Activated CD4-positive, alpha-beta T cell treated with anti-CD3 and anti-CD28 coated beads, Interleukin-2, amount 10 ng/mL, durations not matched to agents 7 days and 5 days (primary cell): ENCODE data around the gene MORF4L2. TPM values are rescaled to one million over a fixed set of nuclear protein-coding genes. Genes with fewer than 3 reads are reported as not detected.
A peak's percentile ranks its signal among the peaks of the same experiment; 100 is the strongest.

Experiments
- CTCF ChIA-PET: fragments of 350-600 bp; sonication (Branson Sonifier 250); formaldehyde crosslinking; loops from one replicate; lab custom pipeline; 2021; ENCODE audit warnings: antibody characterized with exemption; lab: Charles Lee
- POLR2A ChIA-PET: fragments of 350-600 bp; sonication (Branson Sonifier 250); formaldehyde crosslinking; loops from one replicate; lab custom pipeline; 2021; ENCODE audit warnings: antibody characterized with exemption; lab: Charles Lee
- DNase-seq: peaks from one replicate; pipeline ENCODE4 v3.0.0-alpha.2; 2020
- H3K27ac Mint-ChIP-seq: one replicate; pipeline ENCODE4 v1.8.0; 2021; ENCODE audit warnings: mild to moderate bottlenecking, moderate library complexity, mixed read lengths
- H3K27me3 Mint-ChIP-seq: one replicate; pipeline ENCODE4 v1.8.0; 2021; ENCODE audit warnings: mixed read lengths
- H3K36me3 Mint-ChIP-seq: one replicate; pipeline ENCODE4 v1.8.0; 2021; ENCODE audit warnings: low read depth, mixed read lengths
- H3K4me1 Mint-ChIP-seq: one replicate; pipeline ENCODE4 v1.8.0; 2021; ENCODE audit warnings: mixed read lengths
- H3K4me3 Mint-ChIP-seq: one replicate; pipeline ENCODE4 v1.8.0; 2021; ENCODE audit warnings: mild to moderate bottlenecking, moderate library complexity, mixed read lengths
- H3K9me3 Mint-ChIP-seq: one replicate; pipeline ENCODE4 v1.8.0; 2021; ENCODE audit warnings: mixed read lengths
- total RNA-seq, 2 experiments: library from RNA; stranded (reverse); gene quantifications; one replicate each; pipeline ENCODE4 v1.2.3, GENCODE V29; 2021

Gene MORF4L2
- total RNA-seq, 2 experiments from 2014 or later = 122 to 126 TPM

DNA sequence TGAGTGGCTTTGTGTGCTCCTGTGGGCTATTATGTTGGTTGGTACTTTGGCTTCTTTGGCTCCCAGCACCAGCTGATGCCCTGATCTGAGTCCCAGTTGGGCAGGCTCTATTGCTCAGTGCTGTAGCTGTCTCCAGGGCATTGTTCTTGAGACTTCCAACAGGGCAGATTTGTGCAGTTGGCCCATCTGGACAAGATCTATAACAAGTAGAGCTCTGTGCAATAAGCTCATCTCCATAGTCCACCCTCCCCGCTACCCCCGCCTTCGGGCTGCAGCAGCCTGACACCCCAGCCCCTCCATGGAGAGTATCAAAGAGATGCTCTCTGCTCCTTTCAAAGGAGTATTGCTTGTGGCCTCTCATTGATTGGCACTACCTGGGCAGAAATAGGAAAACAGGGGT is 18.4 kb upstream of the MORF4L2 start:
- no peak overlapping the region for H3K4me3 Mint-ChIP-seq
- no peaks in the 10 kb centered on the region for H3K9me3 Mint-ChIP-seq
- H3K27ac Mint-ChIP-seq = no peak overlapping the region
- H3K4me1 Mint-ChIP-seq = no peaks in the 10 kb centered on the region
- no peaks in the 10 kb centered on the region for H3K27me3 Mint-ChIP-seq
- CTCF ChIA-PET = no interaction called here
- no peaks in the 10 kb centered on the region for H3K36me3 Mint-ChIP-seq
- POLR2A ChIA-PET = no interaction called here
- DNase-seq = no peak

GRCh38 chrX:103699243-103699642 is 12.7 kb upstream of the MORF4L2 start:
- ChIA-PET CTCF (no interaction called here), POLR2A (no interaction called here)
- Mint-ChIP-seq H3K4me1 (no peaks in the 10 kb centered on the region), H3K27me3 (no peaks in the 10 kb centered on the region), H3K27ac (no peak overlapping the region), H3K36me3 (no peaks in the 10 kb centered on the region), H3K9me3 (no peaks in the 10 kb centered on the region), H3K4me3 (no peak overlapping the region)
- no peak for DNase-seq

DNA sequence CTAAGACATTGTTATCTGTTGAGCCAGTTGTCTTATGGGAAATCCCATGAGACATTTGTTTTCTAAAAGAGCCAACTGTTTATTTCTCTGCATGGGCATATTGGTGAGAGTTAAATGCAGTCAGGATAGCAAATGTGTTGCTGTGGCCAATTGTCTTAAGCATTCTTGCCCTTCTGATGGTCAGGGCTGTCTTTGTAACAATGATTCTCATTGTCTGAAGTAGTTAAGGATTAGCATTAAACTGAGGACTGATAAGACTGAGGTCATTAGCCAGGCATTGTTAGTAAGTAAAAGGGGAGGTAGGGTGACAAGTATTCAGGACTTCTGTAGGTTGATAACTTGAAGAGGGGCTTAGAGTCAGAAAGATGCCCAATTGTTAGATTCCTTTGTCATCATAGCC is 11.2 kb upstream of the MORF4L2 start:
- CTCF ChIA-PET = no interaction called here
- Mint-ChIP-seq H3K36me3 (no peaks in the 10 kb centered on the region), H3K4me1 (no peaks in the 10 kb centered on the region), H3K9me3 (no peaks in the 10 kb centered on the region), H3K27ac (no peak overlapping the region), H3K4me3 (no peak overlapping the region), H3K27me3 (no peaks in the 10 kb centered on the region)
- no peak for DNase-seq
- POLR2A ChIA-PET = no interaction called here

DNA sequence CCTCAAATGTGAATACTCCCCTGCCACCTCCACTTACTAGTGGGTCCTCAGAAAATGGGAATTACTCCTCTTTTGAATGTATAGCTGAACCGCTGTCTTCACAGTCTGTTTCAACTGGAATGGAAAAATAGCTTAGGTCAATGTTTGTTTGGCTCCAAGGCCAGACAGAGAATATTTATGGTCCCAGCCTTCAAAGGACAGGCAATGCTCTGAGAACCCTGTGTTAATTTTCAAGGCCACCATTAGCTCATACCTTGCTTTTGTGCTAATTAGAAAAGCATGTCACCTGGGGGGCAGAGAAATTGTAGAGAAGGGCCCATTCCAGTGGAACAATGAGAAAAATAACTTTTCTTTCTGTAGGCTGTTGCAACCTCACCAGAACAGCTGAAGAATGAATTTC is 4.6 kb upstream of the MORF4L2 start:
- CTCF ChIA-PET = interaction anchor here (2.0 kb wide), 1 partner anchor 12 kb away, joined by 5 read pairs; no protein-coding TSS in a partner anchor
- no peaks in the 10 kb centered on the region for H3K27me3 Mint-ChIP-seq

GRCh38 chrX:103688946-103689345 is 2.4 kb upstream of the MORF4L2 start:
- H3K9me3 Mint-ChIP-seq = no peaks in the 10 kb centered on the region
- POLR2A ChIA-PET = no interaction called here
- peaks cover 5% of the 10 kb centered on the region for H3K4me1 Mint-ChIP-seq
- CTCF ChIA-PET = no interaction called here
- DNase-seq = no peak
- no peaks in the 10 kb centered on the region for H3K27me3 Mint-ChIP-seq
- no peak overlapping the region for H3K4me3 Mint-ChIP-seq
- peaks cover 8% of the 10 kb centered on the region for H3K36me3 Mint-ChIP-seq
- H3K27ac Mint-ChIP-seq = peak overlapping the region; percentile 31

More for the DNA sequence above, 4.6 kb upstream of the MORF4L2 start:
- Mint-ChIP-seq H3K4me3 (no peak overlapping the region), H3K27ac (no peak overlapping the region), H3K4me1 (no peaks in the 10 kb centered on the region), H3K9me3 (no peaks in the 10 kb centered on the region), H3K36me3 (no peaks in the 10 kb centered on the region)
- POLR2A ChIA-PET = no interaction called here
- no peak for DNase-seq

DNA sequence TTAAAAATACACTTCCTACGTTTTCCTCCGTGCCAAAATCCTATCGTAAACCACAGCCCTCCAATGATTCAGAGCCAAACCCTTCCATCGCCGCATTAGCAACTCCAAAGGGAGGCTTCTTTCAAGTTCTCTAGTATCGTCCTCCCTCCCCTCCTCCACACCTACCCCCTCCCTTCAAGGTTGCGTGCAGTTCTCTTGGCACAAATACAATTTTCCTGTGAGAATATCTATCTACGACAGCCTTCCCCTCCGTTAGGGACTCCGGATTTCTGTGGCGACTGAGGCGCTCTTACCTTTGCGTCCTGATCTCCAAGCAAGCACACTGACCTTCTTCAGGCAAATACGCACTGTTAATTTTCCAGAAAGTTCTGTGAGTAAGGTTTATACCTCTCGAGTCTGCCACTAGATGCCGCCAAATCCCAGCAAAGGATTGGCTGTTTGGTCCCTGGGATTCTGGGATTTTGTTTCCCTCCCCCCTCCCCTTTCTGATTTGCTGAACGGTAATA is 1.2 kb upstream of the MORF4L2 start:
- DNase-seq = peak; percentile 63
- Mint-ChIP-seq H3K27ac (no peak overlapping the region), H3K9me3 (no peaks in the 10 kb centered on the region), H3K4me1 (peaks cover 9% of the 10 kb centered on the region), H3K36me3 (peaks cover 13% of the 10 kb centered on the region), H3K27me3 (no peaks in the 10 kb centered on the region), H3K4me3 (no peak overlapping the region)
- ChIA-PET CTCF (interaction anchor here (0.5 to 0.7 kb wide), 2 partner anchors 124 to 232 kb away, joined by 3 to 4 read pairs; no protein-coding TSS in a partner anchor), POLR2A (no interaction called here)

DNA sequence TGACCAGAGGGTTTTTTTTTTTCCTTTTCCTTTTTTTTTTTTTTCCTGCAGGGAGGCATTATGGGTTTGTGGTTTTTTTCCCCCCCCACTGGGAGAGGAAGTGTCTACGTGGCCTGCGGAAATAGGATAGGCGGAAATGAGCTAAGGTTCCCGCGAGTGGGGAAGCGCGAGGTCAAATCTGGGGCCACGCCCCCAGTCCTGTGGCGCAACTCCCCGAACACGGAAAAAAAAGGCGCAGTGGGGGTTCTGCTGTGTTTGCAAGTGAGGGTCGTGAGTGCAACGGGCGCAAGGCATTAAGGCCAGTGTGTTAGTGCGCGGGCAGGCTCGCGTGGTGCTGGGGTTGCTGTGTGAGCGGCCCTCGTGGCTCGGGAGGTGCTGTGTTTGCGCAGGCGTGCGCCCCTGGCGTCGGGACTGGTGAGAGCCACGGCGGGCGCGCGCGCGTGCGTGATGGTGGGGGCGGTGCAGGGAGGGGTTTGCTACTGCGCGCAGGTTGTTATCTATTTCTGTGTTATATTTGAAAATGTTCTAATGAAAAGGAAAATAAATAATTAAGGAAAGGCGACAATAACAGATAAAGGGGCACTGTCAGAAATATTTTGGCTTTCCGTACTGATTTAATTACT is 685 bp upstream of the MORF4L2 start:
- POLR2A ChIA-PET = no interaction called here
- Mint-ChIP-seq H3K4me3 (no peak overlapping the region), H3K9me3 (no peaks in the 10 kb centered on the region), H3K4me1 (peaks cover 9% of the 10 kb centered on the region), H3K36me3 (peaks cover 13% of the 10 kb centered on the region), H3K27ac (no peak overlapping the region), H3K27me3 (no peaks in the 10 kb centered on the region)
- DNase-seq = peak; percentile 86
- CTCF ChIA-PET = interaction anchor here (0.7 to 1.1 kb wide), 3 partner anchors 8 to 450 kb away, joined by 3 to 4 read pairs (median 3); no protein-coding TSS in a partner anchor

GRCh38 chrX:103685396-103685795 is 1.1 kb downstream of the MORF4L2 start:
- no peaks in the 10 kb centered on the region for H3K9me3 Mint-ChIP-seq
- peaks cover 13% of the 10 kb centered on the region for H3K36me3 Mint-ChIP-seq
- H3K4me3 Mint-ChIP-seq = no peak overlapping the region
- no peak for DNase-seq
- H3K27ac Mint-ChIP-seq = peak overlapping the region; percentile 89
- ChIA-PET CTCF (interaction anchor here (0.7 kb wide), 1 partner anchor 35 kb away, joined by 3 read pairs; no protein-coding TSS in a partner anchor), POLR2A (no interaction called here)
- H3K27me3 Mint-ChIP-seq = no peaks in the 10 kb centered on the region
- H3K4me1 Mint-ChIP-seq = peaks cover 9% of the 10 kb centered on the region

DNA sequence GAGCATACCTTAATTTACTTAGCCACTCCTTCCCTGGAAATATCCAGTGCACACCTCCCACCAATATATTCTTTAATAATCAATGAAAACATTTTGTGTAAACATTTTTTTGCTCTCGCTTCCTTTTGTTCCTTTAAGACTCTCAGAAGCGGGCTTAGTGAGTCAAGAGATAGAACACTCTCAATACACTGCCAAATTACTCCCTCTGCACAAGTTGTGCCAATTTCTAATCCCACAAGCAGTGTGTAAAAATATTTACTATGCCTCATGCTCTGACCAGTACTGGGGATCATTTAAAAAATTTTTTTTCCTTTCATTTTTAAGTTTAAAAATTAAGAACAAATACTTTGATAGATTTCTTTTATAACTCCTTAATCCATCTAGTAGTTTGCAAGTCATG is 5.1 kb downstream of the MORF4L2 start:
- no peaks in the 10 kb centered on the region for H3K27me3 Mint-ChIP-seq
- ChIA-PET POLR2A (no interaction called here), CTCF (no interaction called here)
- DNase-seq = no peak
- no peaks in the 10 kb centered on the region for H3K9me3 Mint-ChIP-seq
- peaks cover 9% of the 10 kb centered on the region for H3K4me1 Mint-ChIP-seq
- peaks cover 32% of the 10 kb centered on the region for H3K36me3 Mint-ChIP-seq
- no peak overlapping the region for H3K4me3 Mint-ChIP-seq
- no peak overlapping the region for H3K27ac Mint-ChIP-seq

- ChIA-PET POLR2A (no interaction called here), CTCF (interaction anchor here (0.6 to 0.7 kb wide), 2 partner anchors 16 to 189 kb away, joined by 3 read pairs; no protein-coding TSS in a partner anchor)
- no peaks in the 10 kb centered on the region for H3K9me3 Mint-ChIP-seq
- H3K4me3 Mint-ChIP-seq = no peak overlapping the region
- H3K27ac Mint-ChIP-seq = no peak overlapping the region
- DNase-seq = no peak
- no peaks in the 10 kb centered on the region for H3K4me1 Mint-ChIP-seq
- no peaks in the 10 kb centered on the region for H3K27me3 Mint-ChIP-seq
- peaks cover 26% of the 10 kb centered on the region for H3K36me3 Mint-ChIP-seq
These were observed 8.1 kb downstream of the MORF4L2 start for GRCh38 chrX:103678199-103678993.

- Mint-ChIP-seq H3K4me3 (no peak overlapping the region), H3K36me3 (peaks cover 26% of the 10 kb centered on the region)
- CTCF ChIA-PET = no interaction called here
These were observed 11.7 kb downstream of the MORF4L2 start for GRCh38 chrX:103674531-103675454.

DNA sequence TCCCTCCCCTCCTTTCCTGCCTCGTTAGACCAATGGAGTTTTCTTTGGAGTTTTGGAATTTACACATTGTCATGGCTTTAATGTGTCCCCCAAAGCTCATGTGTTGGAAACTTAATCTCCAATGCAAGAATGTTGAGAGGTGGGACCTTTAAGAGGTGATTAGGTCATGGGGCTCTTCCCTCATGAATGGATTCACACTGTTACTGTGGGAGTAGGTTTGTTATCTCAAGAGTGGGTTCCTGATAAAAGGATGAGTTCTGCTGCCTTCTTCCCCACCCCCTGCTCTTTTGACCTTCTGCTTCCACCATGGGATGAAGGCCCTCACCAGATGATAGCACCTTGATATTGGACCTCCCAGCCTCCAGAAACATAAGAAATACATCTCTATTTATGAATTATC is 16.8 kb downstream of the MORF4L2 start:
- Mint-ChIP-seq H3K36me3 (no peaks in the 10 kb centered on the region), H3K4me3 (no peak overlapping the region), H3K27me3 (peaks cover 2% of the 10 kb centered on the region), H3K9me3 (no peaks in the 10 kb centered on the region), H3K4me1 (no peaks in the 10 kb centered on the region), H3K27ac (no peak overlapping the region)
- ChIA-PET POLR2A (no interaction called here), CTCF (no interaction called here)
- DNase-seq = no peak

More at GRCh38 chrX:103674531-103675454, 11.7 kb downstream of the MORF4L2 start:
- no peaks in the 10 kb centered on the region for H3K4me1 Mint-ChIP-seq
- no peaks in the 10 kb centered on the region for H3K9me3 Mint-ChIP-seq
- no peaks in the 10 kb centered on the region for H3K27me3 Mint-ChIP-seq
- POLR2A ChIA-PET = no interaction called here
- no peak overlapping the region for H3K27ac Mint-ChIP-seq
- DNase-seq = no peak
